ENCODE measurements around the gene NBDY.

DNA sequence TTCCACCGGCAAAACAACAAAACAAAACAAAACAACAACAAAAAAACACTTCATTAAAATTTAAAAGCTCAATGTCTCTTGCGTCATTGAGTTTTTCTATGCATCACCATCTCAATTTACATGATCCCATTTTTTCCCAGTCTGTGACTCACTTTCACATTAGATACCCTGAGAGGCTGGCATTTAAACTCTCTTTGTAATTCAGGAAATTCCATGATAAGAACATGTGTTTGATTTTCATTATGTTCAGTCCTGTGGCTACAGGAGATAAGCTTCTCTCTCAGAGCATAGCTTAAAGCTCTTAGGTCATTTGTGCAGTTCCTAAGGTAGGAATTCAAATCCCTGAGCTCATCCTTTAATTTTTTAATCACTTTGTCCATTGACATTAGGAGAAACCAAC is 104.6 kb downstream of the NBDY start:
- TF ChIP-seq POLR2AphosphoS5 (IDR thresholded peaks at IDR 0.05), result no peak
- TF ChIP-seq, protein P1, sequence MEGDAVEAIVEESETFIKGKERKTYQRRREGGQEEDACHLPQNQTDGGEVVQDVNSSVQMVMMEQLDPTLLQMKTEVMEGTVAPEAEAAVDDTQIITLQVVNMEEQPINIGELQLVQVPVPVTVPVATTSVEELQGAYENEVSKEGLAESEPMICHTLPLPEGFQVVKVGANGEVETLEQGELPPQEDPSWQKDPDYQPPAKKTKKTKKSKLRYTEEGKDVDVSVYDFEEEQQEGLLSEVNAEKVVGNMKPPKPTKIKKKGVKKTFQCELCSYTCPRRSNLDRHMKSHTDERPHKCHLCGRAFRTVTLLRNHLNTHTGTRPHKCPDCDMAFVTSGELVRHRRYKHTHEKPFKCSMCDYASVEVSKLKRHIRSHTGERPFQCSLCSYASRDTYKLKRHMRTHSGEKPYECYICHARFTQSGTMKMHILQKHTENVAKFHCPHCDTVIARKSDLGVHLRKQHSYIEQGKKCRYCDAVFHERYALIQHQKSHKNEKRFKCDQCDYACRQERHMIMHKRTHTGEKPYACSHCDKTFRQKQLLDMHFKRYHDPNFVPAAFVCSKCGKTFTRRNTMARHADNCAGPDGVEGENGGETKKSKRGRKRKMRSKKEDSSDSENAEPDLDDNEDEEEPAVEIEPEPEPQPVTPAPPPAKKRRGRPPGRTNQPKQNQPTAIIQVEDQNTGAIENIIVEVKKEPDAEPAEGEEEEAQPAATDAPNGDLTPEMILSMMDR (IDR thresholded peaks at IDR 0.05), result no peak
